ENCODE results near the gene FCHSD2.
A peak's percentile ranks its signal among the peaks of the same experiment; 100 is the strongest.
"Not testable (repeated sequence)": the region's sequence is repeated elsewhere in the genome, so short reads cannot be mapped to it uniquely, and the experiment has no call there.

FCHSD2 gene

GRCh38 chr11:73147771-73148681 is 5.9 kb upstream of the FCHSD2 start:
- no peak for DNase-seq

GRCh38 chr11:73145986-73146575 is 4.0 kb upstream of the FCHSD2 start:
- no peak for DNase-seq

GRCh38 chr11:73143126-73143838 is 1.2 kb upstream of the FCHSD2 start:
- DNase-seq = peak; percentile 29

DNA sequence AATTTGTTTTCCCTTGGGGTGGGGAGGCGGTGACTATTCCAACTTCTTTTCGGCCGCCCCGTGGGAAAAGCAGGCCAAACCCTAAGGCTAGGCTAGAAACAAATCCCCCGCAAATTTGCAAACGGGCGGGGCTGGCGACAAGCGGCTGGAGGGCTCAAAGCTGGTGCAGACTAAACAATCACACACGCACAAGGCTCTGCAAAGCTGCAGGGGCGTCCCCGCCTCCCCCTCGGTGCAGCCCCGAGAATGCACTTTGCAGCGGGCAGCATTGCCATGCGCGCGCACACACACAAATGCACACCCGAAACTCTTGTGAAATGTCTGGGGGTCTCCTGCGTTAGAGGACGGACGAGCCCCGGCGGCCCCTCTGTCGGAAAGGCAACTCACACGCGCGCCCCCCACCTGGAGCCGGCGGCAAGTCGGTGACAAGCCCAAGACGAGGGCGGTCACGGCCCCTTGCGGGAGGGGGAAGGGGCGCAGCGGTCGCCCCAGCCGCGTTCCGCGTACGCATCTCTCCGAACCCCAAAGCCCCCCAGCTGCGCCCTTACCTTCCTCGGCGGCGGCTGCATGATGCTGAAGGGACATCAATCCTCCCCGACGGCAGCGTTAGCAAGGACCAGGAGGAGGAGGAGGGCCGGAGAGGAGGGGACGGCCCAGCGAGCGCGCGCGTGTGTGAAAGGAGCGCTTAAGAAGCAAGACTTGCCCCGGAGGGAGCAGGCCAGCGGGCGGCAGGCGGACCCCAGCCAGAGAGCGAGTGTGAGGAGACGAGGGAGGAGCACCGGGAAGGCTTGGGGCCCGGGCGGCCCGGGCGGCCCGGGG is 600 bp downstream of the FCHSD2 start:
- peak; percentile 86 for DNase-seq

DNA sequence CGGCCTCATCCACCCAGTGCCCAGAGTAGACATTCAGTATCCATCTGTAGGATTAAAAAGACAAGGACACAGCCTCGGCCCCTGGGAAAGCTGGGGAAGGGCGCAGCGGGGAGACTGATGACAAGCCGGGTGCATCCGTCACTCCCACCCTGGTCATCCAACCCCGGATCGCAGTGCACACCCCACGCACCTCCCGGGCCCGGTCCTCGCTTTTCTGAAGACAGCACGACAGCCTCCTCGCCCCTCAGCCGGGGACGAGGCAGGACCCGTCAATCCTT is 1.1 kb downstream of the FCHSD2 start:
- DNase-seq = peak; percentile 41

- no peak for DNase-seq
Observed at GRCh38 chr11:73140213-73141030, 1.7 kb downstream of the FCHSD2 start.

- DNase-seq = no peak
Observed at GRCh38 chr11:73139476-73140198, 2.5 kb downstream of the FCHSD2 start.

GRCh38 chr11:73137944-73138274 is 4.2 kb downstream of the FCHSD2 start:
- DNase-seq = no peak

DNA sequence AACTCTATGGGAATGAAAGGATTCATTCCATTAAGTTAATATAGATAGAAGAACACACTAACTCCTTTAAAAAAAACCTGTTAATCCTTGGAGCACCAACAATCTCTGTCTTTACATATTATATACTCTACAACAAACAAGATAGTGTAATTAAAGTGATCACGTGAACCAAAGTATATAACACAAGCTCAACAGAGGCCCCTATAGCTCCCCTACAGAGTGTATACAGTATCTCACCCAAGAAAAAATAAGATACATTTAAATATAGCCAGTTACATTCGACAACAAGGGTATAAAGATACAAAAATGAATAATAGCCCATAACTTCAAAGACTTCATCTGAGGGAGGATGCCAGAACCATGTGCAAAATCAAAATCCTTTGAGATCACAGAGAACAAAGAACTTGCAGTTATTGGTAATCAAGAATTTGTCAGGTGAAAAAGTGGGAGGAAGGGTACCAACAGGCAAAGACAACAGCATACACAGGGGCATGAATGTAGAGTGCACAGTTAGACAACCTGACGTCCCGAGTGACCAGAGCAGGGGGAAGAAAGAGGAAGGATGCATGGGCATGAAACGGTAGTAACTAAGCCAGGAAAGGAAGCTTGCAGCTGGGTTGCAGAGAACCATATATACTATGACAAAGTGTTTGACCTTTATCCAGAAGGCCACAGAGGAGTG is 4.7 kb downstream of the FCHSD2 start:
- DNase-seq = no peak

DNA sequence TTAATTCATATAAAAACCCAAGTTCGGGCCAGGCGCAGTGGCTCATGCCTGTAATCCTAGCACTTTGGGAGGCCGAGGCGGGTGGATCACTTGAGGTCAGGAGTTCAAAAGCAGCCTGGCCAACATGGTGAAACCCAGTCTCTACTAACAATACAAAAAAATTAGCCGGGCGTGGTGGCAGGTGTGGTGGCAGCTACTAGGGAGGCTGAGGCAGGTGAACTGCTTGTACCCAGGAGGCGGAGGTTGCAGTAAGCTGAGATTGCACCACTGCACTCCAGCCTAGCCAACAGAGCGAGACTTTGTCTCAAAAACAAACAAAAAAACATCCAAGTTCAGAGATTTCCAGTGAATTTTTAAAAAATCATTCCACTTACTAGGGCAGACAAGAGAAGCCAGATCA is 5.4 kb downstream of the FCHSD2 start:
- DNase-seq = not testable (repeated sequence)

- no peak for DNase-seq
Observed at GRCh38 chr11:73135346-73136284, 6.5 kb downstream of the FCHSD2 start.

DNA sequence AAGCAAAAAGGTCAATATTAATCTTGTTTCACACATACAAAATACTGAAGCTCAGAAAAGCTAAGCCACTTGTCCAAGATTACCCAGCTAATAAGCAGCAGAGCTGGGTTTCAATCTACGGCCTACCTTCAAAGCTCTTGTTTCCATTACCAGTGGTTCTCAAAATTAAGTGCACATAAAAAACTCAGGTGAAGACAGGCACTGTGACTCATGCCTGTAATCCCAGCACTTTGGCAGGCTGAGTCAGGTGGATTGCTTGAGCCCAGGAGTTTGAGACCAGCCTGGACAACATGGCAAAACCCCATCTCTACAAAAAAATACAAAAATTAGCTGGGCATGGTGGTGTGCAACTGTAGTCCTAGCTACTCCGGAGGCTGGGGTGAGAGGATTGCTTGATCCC is 9.8 kb downstream of the FCHSD2 start:
- not testable (repeated sequence) for DNase-seq

DNA sequence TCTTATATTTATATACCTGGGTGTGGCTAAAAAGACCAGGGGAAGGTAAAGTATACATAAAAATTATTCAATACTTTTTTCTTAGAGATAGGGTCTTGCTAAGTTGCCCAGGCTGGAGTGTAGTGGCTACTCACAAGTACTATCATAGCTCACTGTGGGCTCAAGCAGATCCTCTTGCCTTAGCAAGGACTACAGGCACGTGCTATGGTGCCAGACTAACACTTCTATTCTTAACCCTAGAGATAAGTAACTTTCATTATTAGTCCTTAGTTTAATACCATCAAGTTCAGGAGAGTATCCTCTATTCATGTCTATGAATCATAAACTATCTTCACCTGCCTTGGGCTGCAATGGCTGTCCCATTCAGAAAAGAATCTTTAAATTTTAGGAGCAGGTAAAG is 11.9 kb downstream of the FCHSD2 start:
- DNase-seq = no peak

GRCh38 chr11:73129198-73129597 is 12.9 kb downstream of the FCHSD2 start:
- no peak for DNase-seq

DNA sequence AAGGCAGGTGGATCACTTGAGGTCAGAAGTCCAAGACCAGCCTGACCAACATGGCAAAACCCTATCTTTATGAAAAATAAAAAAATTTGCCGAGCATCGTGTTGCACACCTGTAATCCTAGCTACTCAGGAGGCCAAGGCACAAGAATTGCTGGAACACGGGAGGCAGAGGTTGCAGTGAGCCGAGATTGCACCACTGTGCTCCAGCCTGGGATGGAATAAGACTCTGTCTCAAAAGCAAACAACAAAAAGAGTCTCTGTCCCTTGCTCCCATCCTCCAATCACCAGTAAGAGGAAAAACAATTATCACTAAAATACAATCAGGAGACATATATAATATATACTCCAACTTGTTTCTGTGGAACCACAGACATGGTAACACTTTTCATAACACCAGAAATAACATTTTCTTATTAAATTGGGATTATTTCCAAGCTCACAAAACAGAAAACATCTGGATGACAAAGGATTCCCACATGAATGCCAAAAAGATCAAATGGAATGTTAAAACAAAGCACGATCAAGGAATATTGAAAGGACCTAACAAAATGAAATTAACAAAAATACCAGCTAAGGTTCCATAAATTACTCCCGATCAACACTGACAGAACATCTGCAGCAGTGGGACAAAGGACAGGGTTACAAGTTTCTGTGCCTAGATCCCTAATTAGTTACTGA is 15.2 kb downstream of the FCHSD2 start:
- no peak for DNase-seq

DNA sequence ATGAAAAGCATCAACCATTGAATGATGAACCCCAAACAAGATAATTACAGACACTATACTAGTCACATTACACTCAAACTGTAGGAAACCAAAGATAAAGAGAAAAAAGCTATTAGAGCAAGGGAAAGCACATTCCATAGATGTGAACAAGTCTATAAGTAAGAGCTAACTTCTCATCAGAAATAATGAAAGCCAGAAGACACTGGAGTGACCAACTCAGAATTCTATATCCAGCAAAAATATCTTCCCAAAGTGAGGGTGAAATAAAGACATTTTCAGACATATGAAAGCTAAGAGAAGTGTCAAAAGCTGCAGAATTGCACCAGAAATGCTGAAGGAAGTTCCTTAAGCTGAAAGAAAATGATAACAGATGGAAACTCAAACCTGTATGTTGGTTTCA is 17.3 kb downstream of the FCHSD2 start:
- no peak for DNase-seq

- DNase-seq = not testable (repeated sequence)
Observed at GRCh38 chr11:73123892-73124291, 18.2 kb downstream of the FCHSD2 start.

DNA sequence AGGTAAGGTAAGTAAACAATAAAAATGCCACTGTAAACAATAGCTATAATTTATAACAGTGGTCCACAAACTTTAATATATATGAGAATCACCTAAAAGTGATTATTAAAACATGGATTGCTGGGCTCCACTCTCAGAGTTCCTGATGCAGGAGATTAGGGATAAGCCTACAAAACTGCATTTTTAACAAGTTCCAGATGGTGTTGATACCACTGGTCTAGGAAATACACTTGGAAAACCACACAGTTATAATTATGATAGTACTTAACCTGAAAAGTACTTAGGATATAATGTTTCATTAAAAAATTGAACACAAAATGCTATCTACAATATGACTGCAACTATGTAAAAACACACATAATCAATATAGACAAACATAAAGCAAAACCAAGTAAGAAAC is 20.4 kb downstream of the FCHSD2 start:
- DNase-seq = no peak

- no peak for DNase-seq
Observed at GRCh38 chr11:73117071-73117470, 25.0 kb downstream of the FCHSD2 start.

Data from NK-92 treated with Interleukin-12 subunit alpha and Interleukin-12 subunit beta, amount 100 ng/mL, for 24 hours (cell line).